Adrenal gland (tissue), 5 donors: ENCODE results near the gene CTCFL.

ENCODE experiments used
- POLR2A ChIP-seq, 2 donors: fragments of 450-650 bp; IDR thresholded peaks; one replicate each; pipeline ENCODE4 v1.6.1; 2017; ENCODE audit warnings: antibody characterized with exemption in 2 of 2, mild to moderate bottlenecking in 2 of 2, moderate library complexity in 1 of 2
- TF ChIP-seq, protein P1 (sequence below), 6 experiments: fragments of 450-650 bp in 4 of 6; fragments of 200-600 bp in 2 of 6; sonication (generic) in 1 of 6; IDR thresholded peaks; 1 replicate in 5 of 6; 2 replicates in 1 of 6; pipeline versions ENCODE4 v1.5.1 to v1.8.0; 2016 to 2021; ENCODE audit warnings: antibody characterized with exemption in 6 of 6, mild to moderate bottlenecking in 2 of 6, moderate library complexity in 1 of 6
- donor health status: DM: no; HTN: no; CAD: no.

DNA sequence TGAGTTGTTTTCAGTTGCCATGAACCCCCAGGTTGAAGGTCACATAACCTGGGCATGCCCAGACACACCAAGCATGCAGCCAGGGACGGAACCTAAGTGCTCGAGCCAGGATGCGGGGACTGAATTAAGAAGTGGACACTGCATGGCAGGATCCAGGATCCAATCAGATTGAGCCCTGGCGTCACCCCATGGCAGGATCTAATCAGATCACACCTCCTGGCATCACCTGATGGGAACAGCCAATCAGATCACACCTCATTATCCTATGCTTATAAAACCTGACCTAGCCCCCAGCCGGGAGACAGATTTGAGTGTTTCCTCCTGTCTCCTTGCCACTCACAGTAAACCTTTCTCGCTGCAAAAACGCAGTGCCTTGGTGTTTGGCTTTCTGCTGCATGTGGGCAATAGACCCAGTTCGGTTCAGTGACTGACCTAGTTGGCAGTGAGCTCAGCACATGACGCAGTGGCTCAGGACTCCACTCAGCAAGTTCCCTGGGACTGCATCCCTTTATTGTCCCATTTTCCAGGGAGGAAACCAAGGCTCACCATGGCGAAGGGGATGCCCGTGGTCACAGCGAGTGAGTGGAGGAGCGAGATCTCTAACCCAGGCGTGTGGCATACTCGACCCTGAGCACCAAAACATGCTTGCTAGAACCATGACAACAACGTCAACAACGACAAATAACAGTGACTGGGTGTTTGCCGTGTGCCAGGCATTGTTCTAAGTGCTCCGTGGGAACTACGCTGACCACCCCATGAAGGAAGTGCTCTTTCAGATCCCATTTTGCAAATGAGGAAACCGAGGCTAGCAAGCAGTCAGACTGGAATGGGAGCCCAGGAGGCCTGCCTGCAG, 67.5 kb downstream of the CTCFL start:
- TF ChIP-seq, protein P1, sequence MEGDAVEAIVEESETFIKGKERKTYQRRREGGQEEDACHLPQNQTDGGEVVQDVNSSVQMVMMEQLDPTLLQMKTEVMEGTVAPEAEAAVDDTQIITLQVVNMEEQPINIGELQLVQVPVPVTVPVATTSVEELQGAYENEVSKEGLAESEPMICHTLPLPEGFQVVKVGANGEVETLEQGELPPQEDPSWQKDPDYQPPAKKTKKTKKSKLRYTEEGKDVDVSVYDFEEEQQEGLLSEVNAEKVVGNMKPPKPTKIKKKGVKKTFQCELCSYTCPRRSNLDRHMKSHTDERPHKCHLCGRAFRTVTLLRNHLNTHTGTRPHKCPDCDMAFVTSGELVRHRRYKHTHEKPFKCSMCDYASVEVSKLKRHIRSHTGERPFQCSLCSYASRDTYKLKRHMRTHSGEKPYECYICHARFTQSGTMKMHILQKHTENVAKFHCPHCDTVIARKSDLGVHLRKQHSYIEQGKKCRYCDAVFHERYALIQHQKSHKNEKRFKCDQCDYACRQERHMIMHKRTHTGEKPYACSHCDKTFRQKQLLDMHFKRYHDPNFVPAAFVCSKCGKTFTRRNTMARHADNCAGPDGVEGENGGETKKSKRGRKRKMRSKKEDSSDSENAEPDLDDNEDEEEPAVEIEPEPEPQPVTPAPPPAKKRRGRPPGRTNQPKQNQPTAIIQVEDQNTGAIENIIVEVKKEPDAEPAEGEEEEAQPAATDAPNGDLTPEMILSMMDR (IDR thresholded peaks at IDR 0.05) = no peak
- TF ChIP-seq POLR2A (IDR thresholded peaks at IDR 0.05) = no peak
